NCI-H69 (cell line): ENCODE data around the gene CHMP1A.
A peak's percentile ranks its signal among the peaks of the same experiment; 100 is the strongest.

ENCODE experiments used
- DNase-seq: peaks from one replicate; lab custom pipeline; 2025; lab: John Stamatoyannopoulos, UW

The CHMP1A gene

GRCh38 chr16:89605186-89605970 is 52.1 kb downstream of the CHMP1A start:
- no peak for DNase-seq

GRCh38 chr16:89604764-89605163 is 52.7 kb downstream of the CHMP1A start:
- DNase-seq, result no peak

- DNase-seq, result no peak
These were observed 54.4 kb downstream of the CHMP1A start for GRCh38 chr16:89602952-89603590.

- peak; percentile 78 for DNase-seq
These were observed 55.1 kb downstream of the CHMP1A start for GRCh38 chr16:89602273-89602951.

GRCh38 chr16:89601906-89602272 is 55.6 kb downstream of the CHMP1A start:
- DNase-seq, result no peak

GRCh38 chr16:89600956-89601355 is 56.6 kb downstream of the CHMP1A start:
- DNase-seq, result no peak

- no peak for DNase-seq
These were observed 57.1 kb downstream of the CHMP1A start for GRCh38 chr16:89600427-89600826.

GRCh38 chr16:89599902-89600301 is 57.6 kb downstream of the CHMP1A start:
- no peak for DNase-seq

- DNase-seq, result peak; percentile 65
These were observed 58.1 kb downstream of the CHMP1A start for GRCh38 chr16:89599451-89599858.

GRCh38 chr16:89598199-89598598 is 59.3 kb downstream of the CHMP1A start:
- DNase-seq, result peak; percentile 47

- DNase-seq, result no peak
These were observed 60.4 kb downstream of the CHMP1A start for GRCh38 chr16:89596957-89597649.

- DNase-seq, result no peak
These were observed 61.3 kb downstream of the CHMP1A start for GRCh38 chr16:89596061-89596689.

- no peak for DNase-seq
These were observed 62.0 kb downstream of the CHMP1A start for GRCh38 chr16:89595330-89596060.
